Loucy (cell line): ENCODE results near the gene ADCY9.

Experiments
- EZH2phosphoT487 ChIP-seq: fragments of 200-600 bp; IDR thresholded peaks from 2 replicates; pipeline ENCODE4 v1.6.1; 2018; ENCODE audit warnings: antibody characterized with exemption, mild to moderate bottlenecking, moderate library complexity, borderline replicate concordance
- TF ChIP-seq, protein P1 (sequence below): fragments of 200-600 bp; sonication (generic); conservative IDR thresholded peaks from 2 replicates; pipeline ENCODE4 v1.5.1; 2014; ENCODE audit warnings: mild to moderate bottlenecking, antibody characterized with exemption, low read length

DNA sequence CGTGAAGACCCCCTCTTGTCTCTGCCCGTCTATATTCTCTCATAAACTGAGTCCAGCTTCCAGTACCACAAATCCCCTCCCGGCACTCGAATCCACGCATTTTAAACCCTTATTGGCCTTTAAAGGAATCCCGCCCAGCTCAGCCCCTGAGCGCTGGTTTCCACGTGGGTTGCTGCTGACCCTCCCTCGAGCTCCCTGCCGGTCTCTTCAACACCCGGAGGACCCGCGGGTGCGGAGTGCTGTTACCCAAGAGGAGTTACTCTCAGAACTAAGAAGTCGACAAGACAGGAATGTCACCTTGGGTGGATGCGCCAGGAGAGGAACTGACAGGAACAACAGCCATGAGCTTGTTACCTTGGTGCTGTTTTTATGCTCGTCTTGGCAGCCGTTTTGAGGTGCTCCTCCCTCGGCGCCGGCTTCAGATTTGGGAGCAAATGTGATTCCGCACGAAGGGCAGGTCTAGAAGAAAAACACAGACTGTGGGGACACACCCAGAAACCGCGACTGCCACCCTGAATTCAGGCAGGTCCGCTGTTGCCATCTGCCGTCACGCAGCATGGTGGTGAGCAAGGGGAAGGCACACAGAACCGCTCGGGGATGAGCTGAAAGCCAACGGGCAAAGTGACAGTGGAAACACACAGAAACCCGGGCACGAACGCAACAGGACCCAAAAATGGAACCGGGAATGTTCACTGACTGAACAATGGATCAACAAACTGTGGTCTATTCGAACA is 123.0 kb downstream of the ADCY9 start:
- TF ChIP-seq, protein P1, sequence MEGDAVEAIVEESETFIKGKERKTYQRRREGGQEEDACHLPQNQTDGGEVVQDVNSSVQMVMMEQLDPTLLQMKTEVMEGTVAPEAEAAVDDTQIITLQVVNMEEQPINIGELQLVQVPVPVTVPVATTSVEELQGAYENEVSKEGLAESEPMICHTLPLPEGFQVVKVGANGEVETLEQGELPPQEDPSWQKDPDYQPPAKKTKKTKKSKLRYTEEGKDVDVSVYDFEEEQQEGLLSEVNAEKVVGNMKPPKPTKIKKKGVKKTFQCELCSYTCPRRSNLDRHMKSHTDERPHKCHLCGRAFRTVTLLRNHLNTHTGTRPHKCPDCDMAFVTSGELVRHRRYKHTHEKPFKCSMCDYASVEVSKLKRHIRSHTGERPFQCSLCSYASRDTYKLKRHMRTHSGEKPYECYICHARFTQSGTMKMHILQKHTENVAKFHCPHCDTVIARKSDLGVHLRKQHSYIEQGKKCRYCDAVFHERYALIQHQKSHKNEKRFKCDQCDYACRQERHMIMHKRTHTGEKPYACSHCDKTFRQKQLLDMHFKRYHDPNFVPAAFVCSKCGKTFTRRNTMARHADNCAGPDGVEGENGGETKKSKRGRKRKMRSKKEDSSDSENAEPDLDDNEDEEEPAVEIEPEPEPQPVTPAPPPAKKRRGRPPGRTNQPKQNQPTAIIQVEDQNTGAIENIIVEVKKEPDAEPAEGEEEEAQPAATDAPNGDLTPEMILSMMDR = no peak
- TF ChIP-seq EZH2phosphoT487 = no peak
